T-helper 2 cell treated with Interferon-gamma antibody and Interleukin-4, amounts not matched to agents 5 μg/mL and 100 μg/mL, for 36 hours (primary cell): ENCODE data around the gene MXD3.
"Not testable (repeated sequence)": the region's sequence is repeated elsewhere in the genome, so short reads cannot be mapped to it uniquely, and the experiment has no call there.

Source experiments
- DNase-seq: peaks from one replicate; pipeline ENCODE4 v3.0.0; 2021; ENCODE audit warnings: low spot score
- H3K27ac Mint-ChIP-seq: one replicate; pipeline ENCODE4 v1.8.0; 2021; ENCODE audit warnings: mild to moderate bottlenecking, mixed read lengths
- H3K27me3 Mint-ChIP-seq: one replicate; pipeline ENCODE4 v1.8.0; 2021; ENCODE audit warnings: low read depth, mixed read lengths
- H3K36me3 Mint-ChIP-seq: one replicate; pipeline ENCODE4 v1.8.0; 2021; ENCODE audit warnings: low read depth, mixed read lengths
- H3K4me1 Mint-ChIP-seq: one replicate; pipeline ENCODE4 v1.8.0; 2021; ENCODE audit warnings: low read depth, mixed read lengths
- H3K4me3 Mint-ChIP-seq: one replicate; pipeline ENCODE4 v1.8.0; 2022; ENCODE audit warnings: mild to moderate bottlenecking, moderate library complexity, mixed read lengths
- H3K9me3 Mint-ChIP-seq: one replicate; pipeline ENCODE4 v1.8.0; 2021; ENCODE audit warnings: mixed read lengths

MXD3 gene

GRCh38 chr5:177265395-177265794, 46.3 kb downstream of the MXD3 start:
- Mint-ChIP-seq H3K4me3 (no peak overlapping the region), H3K4me1 (peaks cover 8% of the 10 kb centered on the region), H3K36me3 (peaks cover 60% of the 10 kb centered on the region), H3K27me3 (no peaks in the 10 kb centered on the region), H3K9me3 (no peaks in the 10 kb centered on the region), H3K27ac (no peak overlapping the region)
- DNase-seq, result no peak

- no peak for DNase-seq
- Mint-ChIP-seq H3K27me3 (no peaks in the 10 kb centered on the region), H3K4me3 (no peak overlapping the region), H3K9me3 (no peaks in the 10 kb centered on the region), H3K36me3 (peaks cover 62% of the 10 kb centered on the region), H3K4me1 (peaks cover 7% of the 10 kb centered on the region), H3K27ac (peak overlapping the region; percentile 41)
Observed at GRCh38 chr5:177264178-177264577, 47.5 kb downstream of the MXD3 start.

- H3K36me3 Mint-ChIP-seq, result peaks cover 62% of the 10 kb centered on the region
- H3K9me3 Mint-ChIP-seq, result no peaks in the 10 kb centered on the region
- H3K27ac Mint-ChIP-seq, result no peak overlapping the region
- no peak for DNase-seq
- H3K4me3 Mint-ChIP-seq, result no peak overlapping the region
- no peaks in the 10 kb centered on the region for H3K27me3 Mint-ChIP-seq
- H3K4me1 Mint-ChIP-seq, result peaks cover 6% of the 10 kb centered on the region
Observed at GRCh38 chr5:177261510-177261909, 50.2 kb downstream of the MXD3 start.

- Mint-ChIP-seq H3K36me3 (peaks cover 60% of the 10 kb centered on the region), H3K27ac (no peak overlapping the region), H3K4me1 (peaks cover 6% of the 10 kb centered on the region), H3K4me3 (no peak overlapping the region), H3K27me3 (no peaks in the 10 kb centered on the region), H3K9me3 (no peaks in the 10 kb centered on the region)
- no peak for DNase-seq
Observed at GRCh38 chr5:177260961-177261360, 50.7 kb downstream of the MXD3 start.

- peaks cover 62% of the 10 kb centered on the region for H3K36me3 Mint-ChIP-seq
- not testable (repeated sequence) for H3K9me3 Mint-ChIP-seq
Observed at GRCh38 chr5:177258711-177259110, 53.0 kb downstream of the MXD3 start.

More at GRCh38 chr5:177258711-177259110, 53.0 kb downstream of the MXD3 start:
- H3K27ac Mint-ChIP-seq, H3K4me3 Mint-ChIP-seq, DNase-seq, H3K27me3 Mint-ChIP-seq: not testable (repeated sequence)
- H3K4me1 Mint-ChIP-seq, result peaks cover 12% of the 10 kb centered on the region
